Melanocyte of skin (primary cell): ENCODE data around the gene MLKL. TPM values are rescaled to one million over a fixed set of nuclear protein-coding genes. Genes with fewer than 3 reads are reported as not detected.

Experiments
- total RNA-seq, 2 donors: library from RNA; depleted of rRNA; stranded (reverse); fragments of >200 nt; gene quantifications; 2 replicates each; pipeline ENCODE4 v1.2.3, GENCODE V29; 2012

MLKL gene
- total RNA-seq, result 10 to 100 TPM; 13.4 to 16.0 TPM

DNA sequence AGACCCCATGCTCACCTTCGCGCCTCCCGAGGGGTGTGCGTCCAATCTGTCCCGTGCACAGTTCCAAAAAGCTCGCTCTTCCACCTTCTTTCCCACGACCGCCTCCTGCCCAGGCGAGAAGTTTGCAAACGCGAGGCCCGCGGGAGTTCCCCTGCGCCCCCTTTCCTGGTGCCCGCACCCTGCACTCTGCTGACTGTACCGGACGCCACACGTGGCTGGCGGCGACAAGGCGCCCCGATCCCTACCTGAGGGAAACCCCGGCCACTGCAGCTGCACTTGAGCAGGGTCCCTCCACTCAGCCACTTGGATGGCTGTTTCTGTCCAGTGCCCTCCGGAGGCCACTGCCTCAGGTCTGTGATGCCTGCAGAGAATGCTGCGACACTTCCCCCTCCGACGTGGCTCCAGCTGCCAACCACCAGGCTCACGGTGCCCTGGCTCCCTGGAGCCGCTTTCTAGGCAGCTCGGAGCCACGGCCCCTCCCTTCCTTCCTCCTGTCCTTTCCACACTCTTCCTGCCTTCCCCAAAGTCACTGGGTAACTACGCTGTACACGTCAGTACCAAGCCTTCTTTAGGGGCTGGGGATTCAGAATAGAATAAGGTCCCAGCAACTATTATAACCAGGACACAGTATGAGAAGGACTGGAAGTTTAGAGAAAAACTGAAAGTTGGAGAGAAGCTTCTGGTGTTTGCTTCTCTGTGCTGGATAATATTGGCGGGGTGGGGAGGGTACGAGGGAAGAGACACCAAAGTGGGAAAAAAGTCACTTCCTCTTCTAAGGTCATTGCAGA, at the start of gene MLKL:
TSS of gene MLKL (minus strand) at position 425 of the 788 bp plus-strand sequence. CDS start 5,105 bp downstream, outside the sequence.

DNA sequence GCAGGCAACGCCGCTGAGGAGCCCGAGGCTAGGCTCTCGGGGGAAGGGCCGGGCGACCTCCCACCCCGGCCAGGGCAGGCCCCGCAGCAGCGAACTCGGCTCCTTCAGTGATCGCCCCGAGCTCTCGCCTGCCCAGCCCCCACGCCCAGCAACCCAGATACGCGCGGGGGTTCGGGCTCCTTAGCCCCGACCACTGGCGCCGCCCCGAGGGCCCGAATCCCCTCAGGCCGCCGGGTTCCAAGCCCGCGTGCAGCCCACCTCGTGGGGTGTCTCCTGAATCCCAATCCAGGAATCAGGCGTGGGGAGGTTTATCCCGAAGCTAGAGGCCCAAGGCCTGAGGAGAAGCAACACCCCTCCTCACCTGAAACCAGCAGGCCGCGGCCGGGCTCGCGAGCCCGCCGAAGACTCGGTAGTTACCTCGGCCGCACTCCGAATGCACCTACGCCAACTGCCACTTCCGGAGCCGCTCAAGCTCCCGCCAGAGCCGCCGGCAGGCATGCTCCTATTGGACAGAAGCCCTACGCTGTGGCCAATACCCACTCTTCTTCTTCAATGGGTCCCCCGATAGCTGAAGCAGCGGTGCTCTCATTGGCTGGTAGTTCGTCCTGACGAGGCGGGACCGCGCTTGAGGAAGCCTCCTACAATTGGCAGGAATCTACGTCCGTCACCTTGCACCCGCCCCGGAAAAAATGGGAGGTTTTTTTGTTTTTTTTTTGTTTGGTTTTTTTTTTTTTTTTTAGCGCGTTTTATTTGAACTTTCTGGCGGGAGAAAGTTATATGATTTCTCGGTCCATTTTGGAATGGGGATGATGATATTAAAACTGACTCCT, 34.0 kb downstream of the MLKL start, which contains the start of gene RFWD3:
TSS of gene RFWD3 (minus strand) at position 453 of the 830 bp plus-strand sequence. CDS start 5,428 bp downstream, outside the sequence.

Other genes with a start within 250 kb of the MLKL start
- 10 to 100 TPM; 65.7 to 66.3 TPM for gene GLG1, start 93.7 kb downstream of the MLKL start, total RNA-seq
- 10 to 100 TPM; 20.6 to 42.0 TPM for gene RFWD3, start 34.0 kb downstream of the MLKL start, total RNA-seq
- gene FA2H, start 74.0 kb upstream of the MLKL start, total RNA-seq, result not detected